GM23248 (cell line): ENCODE data around the gene RBM5.

Source experiments
- EZH2 ChIP-seq: fragments of 200-600 bp; sonication (generic); IDR thresholded peaks from 2 replicates; pipeline ENCODE4 v1.6.1; 2018; ENCODE audit warnings: antibody characterized with exemption, mild to moderate bottlenecking; ENCODE audit not compliant: insufficient read depth, poor library complexity, severe bottlenecking
- EZH2phosphoT487 ChIP-seq: fragments of 200-600 bp; sonication (generic); IDR thresholded peaks from 2 replicates; pipeline ENCODE4 v1.6.1; 2018; ENCODE audit warnings: antibody characterized with exemption, moderate library complexity, mild to moderate bottlenecking, low read depth; ENCODE audit not compliant: insufficient read depth

DNA sequence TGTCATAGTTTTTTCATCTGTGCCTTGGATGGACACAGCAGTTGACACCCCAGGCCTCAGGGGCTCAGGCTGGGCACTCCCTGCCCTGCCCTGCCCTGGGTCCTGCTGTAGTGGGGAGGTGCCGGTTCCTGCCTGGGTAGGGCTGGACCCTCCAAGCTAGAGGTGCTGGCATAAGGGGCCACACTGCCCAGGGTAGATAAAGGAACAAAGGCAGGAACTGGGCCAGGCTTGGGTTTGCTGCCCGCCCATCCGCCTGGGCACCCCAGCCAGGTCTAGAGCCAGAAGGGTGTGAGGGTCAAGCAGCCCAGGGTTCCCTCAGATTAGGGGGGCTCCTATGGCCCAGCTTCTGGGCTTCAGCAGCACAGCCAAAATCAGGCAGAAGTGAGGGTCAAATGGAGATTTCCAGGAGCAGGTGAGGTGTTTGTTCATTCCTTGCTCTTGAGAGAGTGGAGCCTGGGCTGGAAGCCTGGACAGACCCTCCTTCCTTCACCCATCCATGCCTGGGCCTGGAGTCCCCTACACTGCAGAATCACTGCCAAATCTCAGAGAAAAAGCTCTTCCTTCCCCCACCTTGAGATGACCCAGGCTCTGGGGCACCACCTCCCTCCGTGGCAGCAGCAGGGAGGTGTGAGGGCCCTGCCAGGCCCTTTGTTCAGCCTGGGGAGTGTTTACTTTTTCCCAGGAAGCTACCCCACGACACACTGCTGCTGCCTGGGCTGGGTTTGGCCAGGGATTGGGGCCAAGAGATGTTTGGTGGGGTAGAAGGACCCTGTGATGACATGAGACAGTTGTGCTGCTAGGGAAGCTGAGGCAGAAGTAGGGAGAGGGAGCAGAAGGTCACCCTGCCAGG, 73.5 kb downstream of the RBM5 start:
- TF ChIP-seq EZH2phosphoT487: no peak
- TF ChIP-seq EZH2: no peak
